H54 (cell line): ENCODE results near the gene TEX29.

ENCODE experiments used
- DNase-seq: peaks from one replicate; pipeline ENCODE4 v3.0.0; 2011; ENCODE audit warnings: low spot score, mixed read lengths; ENCODE audit not compliant: insufficient read length
- FAIRE-seq: peaks from 3 replicates; lab custom pipeline; 2011; peaks lifted over from hg19 to GRCh38; lab: Jason Lieb, UNC
- POLR2A ChIP-seq: IDR thresholded peaks from 2 replicates; pipeline ENCODE4 v1.6.1; 2011; ENCODE audit warnings: low read depth, mild to moderate bottlenecking, low read length

TEX29 gene

DNA sequence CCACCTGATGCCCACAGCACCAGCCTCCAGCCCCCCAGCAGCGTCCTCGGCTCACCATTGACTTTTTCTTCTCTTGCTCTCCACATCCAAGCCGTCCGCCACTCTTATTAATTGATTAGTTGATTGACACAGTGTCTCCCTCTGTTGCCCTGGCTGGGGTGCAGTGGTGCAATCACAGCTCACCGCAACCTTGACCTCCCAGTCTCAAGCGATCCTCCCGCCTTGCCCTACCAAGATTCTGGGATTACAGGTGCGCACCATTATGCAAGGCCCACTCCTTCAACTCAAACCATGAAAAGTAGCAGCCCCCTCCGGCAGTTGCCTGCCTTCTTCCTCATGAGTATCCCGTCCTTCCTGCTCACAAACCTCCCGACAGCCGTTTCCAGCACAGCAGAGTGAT is 921 bp upstream of the TEX29 start:
- FAIRE-seq: no peak
- no peak for TF ChIP-seq POLR2A
- DNase-seq: no peak

- no peak for DNase-seq
Measured at GRCh38 chr13:111322001-111322915, 1.8 kb downstream of the TEX29 start.

DNA sequence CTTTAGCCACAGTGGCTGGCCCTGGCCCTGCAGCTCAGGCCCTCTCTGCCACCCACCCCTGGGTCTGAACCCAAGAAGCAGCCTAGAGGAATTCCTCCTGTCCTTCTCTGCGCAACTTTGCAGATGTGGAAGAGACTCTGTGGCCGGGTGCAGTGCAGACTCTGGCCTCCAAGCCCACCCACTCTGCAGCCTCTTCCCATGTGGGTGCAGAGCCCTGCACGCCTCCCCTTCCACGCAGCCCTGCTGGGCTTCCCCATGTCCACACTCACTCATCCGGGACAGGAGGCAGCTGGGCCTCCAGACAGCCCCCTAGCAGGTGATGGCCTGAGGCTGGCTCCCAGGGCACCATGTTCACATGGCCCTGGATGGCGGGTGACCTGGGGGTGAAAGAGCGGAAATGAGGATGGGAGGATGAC is 2.5 kb downstream of the TEX29 start:
- DNase-seq: no peak
- no peak for TF ChIP-seq POLR2A
- no peak for FAIRE-seq

More at GRCh38 chr13:111322001-111322915, 1.8 kb downstream of the TEX29 start:
- no peak for FAIRE-seq
- no peak for TF ChIP-seq POLR2A

- DNase-seq: no peak
- no peak for FAIRE-seq
- TF ChIP-seq POLR2A: no peak
Measured at GRCh38 chr13:111323549-111323948, 3.1 kb downstream of the TEX29 start.

DNA sequence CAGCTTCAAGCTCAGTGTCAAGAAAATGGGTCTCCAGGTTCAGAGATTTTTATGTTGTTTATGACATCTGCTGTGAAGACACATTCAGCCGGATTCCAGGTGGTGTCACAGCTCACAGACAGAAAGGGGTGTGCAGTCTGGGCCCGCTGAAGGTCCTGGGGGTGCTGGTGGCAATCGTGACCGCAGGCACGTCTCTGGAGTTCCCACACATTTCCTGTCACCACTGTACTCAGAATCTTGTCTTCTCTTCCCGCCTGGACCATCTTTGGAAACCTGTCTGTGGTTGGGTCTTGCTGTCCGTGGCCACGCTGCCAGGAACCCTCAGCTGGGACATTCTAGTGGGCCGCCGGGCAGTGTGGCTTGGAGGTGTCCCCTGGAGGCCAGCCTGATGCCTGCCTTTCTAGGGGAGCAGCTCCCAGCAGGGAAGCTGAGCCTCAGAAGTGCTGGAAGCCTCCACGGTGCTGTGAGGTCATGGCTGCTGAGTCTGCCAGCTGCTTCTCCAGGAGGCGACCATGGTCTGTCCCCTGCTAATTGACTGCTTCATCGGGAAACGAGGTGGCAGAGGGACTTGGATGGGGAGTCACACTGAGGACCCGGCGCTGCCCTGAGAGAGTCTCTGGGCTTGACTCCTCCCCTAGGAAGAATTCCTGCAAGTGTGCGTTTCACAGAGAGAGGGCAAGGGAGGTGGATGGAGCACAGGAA is 3.7 kb downstream of the TEX29 start:
- FAIRE-seq: no peak
- no peak for DNase-seq
- no peak for TF ChIP-seq POLR2A

DNA sequence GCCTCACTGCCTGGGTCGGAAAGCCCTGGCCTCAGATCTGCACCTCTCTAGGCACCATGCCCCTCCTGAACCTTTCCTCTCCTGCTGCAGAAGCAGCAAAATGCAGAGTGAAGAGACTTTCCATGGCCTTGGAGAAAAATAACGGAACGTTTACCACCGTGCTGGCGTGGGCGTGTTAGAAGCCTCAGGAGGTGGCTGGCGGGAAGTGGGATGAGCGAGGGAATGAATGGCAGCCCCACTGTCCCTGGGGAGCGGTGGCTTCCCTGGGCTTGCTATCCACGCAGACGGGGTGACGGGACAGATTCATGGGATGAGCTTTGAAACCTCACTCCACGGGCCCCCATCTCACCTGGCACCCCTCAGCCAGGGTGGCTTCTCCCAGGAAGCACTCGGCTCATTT is 4.3 kb downstream of the TEX29 start:
- no peak for DNase-seq
- TF ChIP-seq POLR2A: no peak
- no peak for FAIRE-seq

- no peak for FAIRE-seq
Measured at GRCh38 chr13:111325146-111325890, 4.9 kb downstream of the TEX29 start.

GRCh38 chr13:111325941-111326620 is 5.6 kb downstream of the TEX29 start:
- FAIRE-seq (no peak), DNase-seq (no peak)
- TF ChIP-seq POLR2A: no peak

More at GRCh38 chr13:111325146-111325890, 4.9 kb downstream of the TEX29 start:
- TF ChIP-seq POLR2A: no peak
- DNase-seq: no peak

DNA sequence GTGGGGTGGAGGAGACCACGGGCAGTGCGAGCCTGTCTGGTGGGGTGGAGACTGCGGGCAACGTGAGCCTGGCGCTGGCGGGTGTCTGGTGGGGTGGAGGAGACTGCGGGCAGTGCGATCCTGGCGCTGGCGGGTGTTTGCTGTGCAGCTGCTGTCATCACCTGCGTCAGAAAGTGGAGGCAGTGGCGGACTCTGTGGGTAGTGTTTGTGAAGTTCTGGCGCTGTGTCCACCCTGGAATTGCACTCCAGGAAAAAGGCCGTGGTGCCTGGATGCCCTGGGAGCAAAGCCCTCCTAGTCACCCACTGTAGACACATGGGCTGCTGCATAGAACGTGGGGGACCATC is 6.2 kb downstream of the TEX29 start:
- TF ChIP-seq POLR2A: no peak
- no peak for DNase-seq
- no peak for FAIRE-seq

GRCh38 chr13:111326981-111327642 is 6.7 kb downstream of the TEX29 start:
- DNase-seq (no peak), FAIRE-seq (no peak)
- no peak for TF ChIP-seq POLR2A

GRCh38 chr13:111327730-111328573 is 7.5 kb downstream of the TEX29 start:
- DNase-seq (no peak), FAIRE-seq (no peak)

More at GRCh38 chr13:111327730-111328573, 7.5 kb downstream of the TEX29 start:
- no peak for TF ChIP-seq POLR2A
